ENCODE data around the gene POLG2.

POLG2 gene

GRCh38 chr17:64502809-64503208 lies 6.0 kb upstream of the POLG2 start:
- no peak for FAIRE-seq
- DNase-seq (ENCODE audit: insufficient read length, low spot score): no peak
- TF ChIP-seq CTCF (IDR thresholded peaks at IDR 0.05; ENCODE audit: insufficient read depth, missing control alignments): no peak

- no peak for TF ChIP-seq CTCF (IDR thresholded peaks at IDR 0.05; ENCODE audit: insufficient read depth, missing control alignments)
- FAIRE-seq (no peak), DNase-seq (ENCODE audit: insufficient read length, low spot score) (no peak)
Observed at GRCh38 chr17:64502021-64502420, 5.2 kb upstream of the POLG2 start.

- no peak for DNase-seq (ENCODE audit: insufficient read length, low spot score)
- no peak for FAIRE-seq
Observed at GRCh38 chr17:64500862-64501765, 4.3 kb upstream of the POLG2 start.

GRCh38 chr17:64500487-64500859 lies 3.6 kb upstream of the POLG2 start:
- DNase-seq (ENCODE audit: insufficient read length, low spot score) (no peak), FAIRE-seq (no peak)
- no peak for TF ChIP-seq CTCF (IDR thresholded peaks at IDR 0.05; ENCODE audit: insufficient read depth, missing control alignments)

More at GRCh38 chr17:64500862-64501765, 4.3 kb upstream of the POLG2 start:
- TF ChIP-seq CTCF (IDR thresholded peaks at IDR 0.05; ENCODE audit: insufficient read depth, missing control alignments): no peak

GRCh38 chr17:64499805-64500486 lies 3.1 kb upstream of the POLG2 start:
- TF ChIP-seq CTCF (IDR thresholded peaks at IDR 0.05; ENCODE audit: insufficient read depth, missing control alignments): no peak
- DNase-seq (ENCODE audit: insufficient read length, low spot score) (no peak), FAIRE-seq (no peak)

- no peak for DNase-seq (ENCODE audit: insufficient read length, low spot score)
- no peak for FAIRE-seq
- no peak for TF ChIP-seq CTCF (IDR thresholded peaks at IDR 0.05; ENCODE audit: insufficient read depth, missing control alignments)
Observed at GRCh38 chr17:64498308-64499203, 1.7 kb upstream of the POLG2 start.
